GM21723 (cell line): ENCODE measurements around the gene RGS19.

Source experiments
- ATAC-seq: cut with Tn5 transposase; IDR thresholded peaks from one replicate; pipeline ENCODE4 v1.9.1; 2021; ENCODE audit warnings: mild to moderate bottlenecking, moderate library complexity; ENCODE audit not compliant: unreplicated experiment

Gene RGS19

GRCh38 chr20:64108731-64109681 lies 29.7 kb upstream of the RGS19 start:
- ATAC-seq, result no peak

- ATAC-seq, result no peak
These were observed 28.6 kb upstream of the RGS19 start for GRCh38 chr20:64107736-64108457.

GRCh38 chr20:64106981-64107735 lies 27.8 kb upstream of the RGS19 start, which contains the start of gene NPBWR2:
Gene NPBWR2, minus strand, starts transcription at chr20:64107565. Its CDS starts 734 bp downstream, at chr20:64106831.
- no peak for ATAC-seq

DNA sequence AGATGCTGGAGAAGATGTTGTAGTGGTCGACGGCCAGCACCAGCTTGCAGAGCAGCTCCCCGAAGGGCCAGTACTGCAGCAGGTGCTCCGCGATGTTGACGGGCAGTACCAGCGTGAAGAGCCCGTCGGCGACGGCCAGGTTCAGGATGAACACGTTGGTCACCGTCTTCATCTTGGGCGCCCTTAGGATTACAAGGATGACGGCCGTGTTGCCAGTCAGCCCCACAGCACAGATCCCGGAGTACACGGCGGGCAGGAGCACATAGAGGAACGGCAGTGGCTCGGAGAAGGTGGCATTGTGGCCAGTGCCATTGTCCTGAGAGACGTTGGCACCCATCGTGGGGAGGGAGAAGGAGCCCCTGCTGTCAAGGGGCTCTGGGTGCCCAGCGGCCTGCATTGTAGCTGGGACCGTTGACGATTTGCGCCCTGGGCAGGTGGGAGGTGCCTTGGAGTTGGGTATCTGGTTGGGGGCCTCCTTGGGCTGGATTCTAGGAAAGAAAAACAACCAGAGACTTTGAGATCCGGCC lies 27.2 kb upstream of the RGS19 start:
- ATAC-seq, result no peak

- ATAC-seq, result no peak
These were observed 26.6 kb upstream of the RGS19 start for GRCh38 chr20:64105846-64106434.

DNA sequence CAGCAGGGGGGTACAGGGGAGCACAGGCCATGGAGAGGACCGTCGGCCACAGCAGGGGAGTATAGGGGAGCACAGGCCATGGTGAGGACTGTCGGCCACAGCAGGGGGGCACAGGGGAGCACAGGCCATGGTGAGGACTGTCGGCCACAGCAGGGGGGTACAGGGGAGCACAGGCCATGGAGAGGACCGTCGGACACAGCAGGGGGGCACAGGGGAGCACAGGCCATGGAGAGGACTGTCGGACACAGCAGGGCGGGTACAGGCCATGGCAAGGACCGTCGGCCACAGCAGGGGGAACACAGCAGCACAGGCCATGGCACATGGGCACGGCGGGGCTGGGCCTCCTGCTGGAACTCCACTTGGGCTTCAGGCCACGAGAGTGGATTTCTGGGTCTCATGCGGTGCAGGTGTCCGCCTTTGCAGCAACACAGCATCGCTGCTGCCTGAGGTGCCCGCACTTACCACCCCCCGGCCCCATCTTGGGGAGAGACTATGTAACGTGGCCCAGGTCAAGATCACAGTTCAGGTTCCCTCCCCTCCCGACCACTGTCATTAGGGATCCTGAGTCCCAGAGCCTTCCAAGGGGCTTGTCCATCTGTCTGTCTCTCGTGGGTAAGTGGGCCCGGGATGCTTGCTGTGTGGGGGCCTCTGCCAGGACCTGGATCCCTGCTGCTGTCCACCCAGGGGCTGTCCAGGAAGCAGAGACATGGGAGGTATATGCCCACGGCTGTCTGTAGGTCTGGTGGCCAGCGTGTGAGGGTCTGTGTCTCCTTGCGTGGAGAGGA lies 25.5 kb upstream of the RGS19 start:
- no peak for ATAC-seq

DNA sequence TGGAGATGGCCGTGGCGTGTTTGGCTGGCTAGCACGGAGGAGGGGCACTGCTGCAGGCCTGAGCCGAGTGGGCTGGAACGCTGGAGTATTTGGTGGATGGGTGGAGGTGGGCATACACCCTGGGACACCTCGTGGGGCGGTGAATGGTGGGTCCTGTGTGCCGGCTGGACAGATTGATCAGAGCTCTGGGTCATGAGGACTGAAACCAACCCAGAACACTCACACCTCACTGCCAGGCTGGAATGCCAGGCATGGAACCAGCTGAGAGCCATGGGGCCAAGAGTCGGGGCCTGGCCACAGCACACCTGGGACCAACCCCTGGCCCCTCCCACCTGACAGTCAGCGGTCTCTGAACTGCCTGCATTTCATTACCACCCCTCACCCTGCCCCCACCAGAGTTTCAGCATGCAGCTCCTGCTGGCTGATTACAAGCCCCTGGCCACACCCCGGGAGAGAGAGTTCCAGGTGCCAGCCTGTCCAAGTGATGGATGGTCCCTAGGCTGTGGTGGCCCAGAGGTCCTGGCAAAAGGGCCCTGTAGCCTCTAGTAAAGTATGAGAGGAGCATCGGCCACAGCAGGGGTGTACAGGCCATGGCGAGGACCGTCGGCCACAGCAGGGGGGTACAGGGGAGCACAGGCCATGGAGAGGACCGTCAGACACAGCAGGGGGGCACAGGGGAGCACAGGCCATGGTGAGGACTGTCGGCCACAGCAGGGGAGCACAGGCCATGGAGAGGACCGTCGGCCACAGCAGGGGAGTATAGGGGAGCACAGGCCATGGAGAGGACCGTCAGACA lies 24.8 kb upstream of the RGS19 start:
- ATAC-seq, result no peak

DNA sequence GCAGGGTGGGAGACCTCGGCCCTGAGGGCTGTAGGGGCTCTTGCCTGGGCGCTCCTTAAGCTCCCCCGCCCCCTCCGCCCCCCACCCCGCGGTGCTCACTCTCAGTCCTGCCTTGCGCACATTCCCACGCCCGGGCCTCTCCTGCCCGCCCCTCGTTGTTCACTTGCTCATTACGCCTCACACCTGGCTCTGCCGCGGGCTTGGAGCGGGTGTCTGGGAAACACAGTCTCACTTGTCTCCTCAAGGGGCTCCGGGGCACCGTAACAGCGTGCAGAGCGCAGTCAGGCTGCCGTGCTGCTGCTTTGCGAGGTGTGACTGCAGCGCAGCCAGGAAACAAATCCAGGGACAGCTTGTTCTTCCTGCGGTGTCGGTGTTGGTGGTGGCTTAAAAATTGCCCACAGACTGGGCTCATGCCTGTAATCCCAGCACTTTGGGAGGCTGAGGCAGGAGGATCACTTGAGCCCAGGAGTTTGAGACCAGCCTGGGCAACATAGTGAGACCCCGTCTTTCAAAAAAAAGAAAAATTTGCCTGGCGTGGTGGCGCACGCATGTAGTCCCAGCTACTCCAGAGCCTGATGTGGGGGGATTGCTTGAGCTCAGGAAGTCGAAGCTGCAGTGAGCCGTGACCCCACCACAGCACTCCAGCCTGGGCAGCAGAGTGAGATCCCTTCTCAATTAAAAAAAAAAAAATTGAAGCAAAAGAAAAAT lies 23.5 kb upstream of the RGS19 start:
- no peak for ATAC-seq

GRCh38 chr20:64101731-64102621 lies 22.7 kb upstream of the RGS19 start:
- ATAC-seq, result no peak

DNA sequence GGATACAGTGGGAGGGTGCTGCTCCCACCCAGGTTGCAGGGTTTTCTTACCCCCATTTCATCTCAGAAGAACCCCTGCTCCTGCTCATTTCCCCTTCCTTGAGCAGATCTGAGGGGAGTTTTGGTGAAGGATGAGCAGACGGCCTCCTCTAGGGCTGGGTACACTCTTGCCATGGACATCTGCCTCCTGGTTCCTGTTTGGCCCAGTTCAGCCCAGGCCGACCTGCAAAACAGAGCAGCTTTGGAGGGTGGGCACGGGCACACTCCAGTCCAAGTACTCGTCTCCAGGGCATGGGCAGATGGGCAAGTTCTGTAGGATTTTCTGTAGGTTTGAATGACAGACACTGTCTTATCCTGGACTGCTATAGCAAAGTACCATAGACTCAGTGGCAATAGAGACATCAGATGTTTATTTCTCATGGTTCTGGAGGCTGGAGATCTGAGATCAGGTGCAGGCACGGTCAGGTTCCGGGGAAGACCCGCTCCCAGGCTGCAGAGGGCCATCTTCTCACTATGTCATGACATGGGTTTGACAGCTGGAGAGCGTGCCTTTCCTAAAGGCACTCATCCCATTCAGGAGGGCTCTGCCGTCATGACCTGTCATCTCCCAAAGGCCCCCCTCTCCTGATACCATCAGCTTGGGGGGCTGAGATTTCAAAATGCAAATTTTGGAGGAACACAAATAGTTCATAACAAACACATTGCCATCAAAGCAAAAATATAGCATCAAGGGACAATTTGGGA lies 21.8 kb upstream of the RGS19 start:
- ATAC-seq, result no peak

DNA sequence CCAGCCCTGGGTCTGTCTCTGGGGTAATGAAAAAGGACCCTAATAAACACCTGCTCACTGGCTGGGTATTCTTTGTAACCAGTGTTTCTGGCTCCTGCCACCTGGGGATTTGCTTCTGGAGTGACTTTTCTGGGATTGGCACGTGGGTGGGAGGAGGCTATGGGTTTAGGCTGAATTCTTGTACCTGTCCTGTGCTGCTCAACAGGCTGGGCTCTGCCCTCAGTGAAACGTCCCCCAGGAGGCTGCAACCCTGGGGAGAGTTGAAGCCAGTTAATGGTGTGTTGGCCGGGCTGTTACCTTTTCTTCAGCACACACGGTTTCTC lies 21.2 kb upstream of the RGS19 start:
- no peak for ATAC-seq

GRCh38 chr20:64099880-64100565 lies 20.7 kb upstream of the RGS19 start:
- ATAC-seq, result no peak

- no peak for ATAC-seq
These were observed 19.9 kb upstream of the RGS19 start for GRCh38 chr20:64099086-64099786.

DNA sequence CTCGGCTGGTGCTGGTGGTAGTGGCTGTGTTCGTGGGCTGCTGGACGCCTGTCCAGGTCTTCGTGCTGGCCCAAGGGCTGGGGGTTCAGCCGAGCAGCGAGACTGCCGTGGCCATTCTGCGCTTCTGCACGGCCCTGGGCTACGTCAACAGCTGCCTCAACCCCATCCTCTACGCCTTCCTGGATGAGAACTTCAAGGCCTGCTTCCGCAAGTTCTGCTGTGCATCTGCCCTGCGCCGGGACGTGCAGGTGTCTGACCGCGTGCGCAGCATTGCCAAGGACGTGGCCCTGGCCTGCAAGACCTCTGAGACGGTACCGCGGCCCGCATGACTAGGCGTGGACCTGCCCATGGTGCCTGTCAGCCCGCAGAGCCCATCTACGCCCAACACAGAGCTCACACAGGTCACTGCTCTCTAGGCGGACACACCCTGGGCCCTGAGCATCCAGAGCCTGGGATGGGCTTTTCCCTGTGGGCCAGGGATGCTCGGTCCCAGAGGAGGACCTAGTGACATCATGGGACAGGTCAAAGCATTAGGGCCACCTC lies 19.2 kb upstream of the RGS19 start:
- no peak for ATAC-seq

GRCh38 chr20:64096535-64096934 lies 17.2 kb upstream of the RGS19 start:
- no peak for ATAC-seq
